ENCODE results near the gene AKR7A2.
"Not testable (repeated sequence)": the region's sequence is repeated elsewhere in the genome, so short reads cannot be mapped to it uniquely, and the experiment has no call there.

The AKR7A2 gene

GRCh38 chr1:19273106-19273843, 38.7 kb downstream of the AKR7A2 start:
- TF ChIP-seq CTCF (IDR thresholded peaks at IDR 0.05; ENCODE audit: low read depth, low read length, missing control alignments), result no peak
- no peak for DNase-seq (ENCODE audit: extremely low read depth, low read depth)
- H3K4me3 ChIP-seq (replicated peaks; ENCODE audit: low read depth, low read length), result no peak overlapping the region

DNA sequence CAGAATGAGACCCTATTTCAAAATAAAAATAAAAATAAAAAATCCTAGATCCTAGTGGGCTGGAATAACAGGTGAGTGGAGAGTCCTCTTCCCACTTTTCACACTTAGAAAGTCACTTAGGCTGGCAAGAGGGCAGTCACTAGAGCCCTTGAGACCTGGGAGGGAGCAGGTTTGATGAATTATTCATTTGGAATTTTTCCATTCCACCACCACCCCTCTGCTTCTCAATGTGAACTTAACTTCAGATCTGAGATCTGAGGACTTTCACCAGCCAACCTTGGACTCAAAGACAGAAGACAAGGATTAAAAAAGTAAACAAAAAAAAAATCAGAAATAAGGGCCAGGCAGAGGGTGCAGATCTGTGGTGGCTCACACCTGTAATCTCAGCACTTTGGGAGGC, 39.9 kb downstream of the AKR7A2 start:
- no peak for DNase-seq (ENCODE audit: extremely low read depth, low read depth)
- H3K4me3 ChIP-seq (replicated peaks; ENCODE audit: low read depth, low read length), result no peak overlapping the region
- TF ChIP-seq CTCF (IDR thresholded peaks at IDR 0.05; ENCODE audit: low read depth, low read length, missing control alignments), result no peak

GRCh38 chr1:19270343-19270730, 41.6 kb downstream of the AKR7A2 start:
- DNase-seq (ENCODE audit: extremely low read depth, low read depth); H3K4me3 ChIP-seq (replicated peaks; ENCODE audit: low read depth, low read length): not testable (repeated sequence)

GRCh38 chr1:19269427-19270342, 42.3 kb downstream of the AKR7A2 start:
- not testable (repeated sequence) for H3K4me3 ChIP-seq (replicated peaks; ENCODE audit: low read depth, low read length); DNase-seq (ENCODE audit: extremely low read depth, low read depth)
- peak; percentile 45 for TF ChIP-seq CTCF (IDR thresholded peaks at IDR 0.05; ENCODE audit: low read depth, low read length, missing control alignments)

DNA sequence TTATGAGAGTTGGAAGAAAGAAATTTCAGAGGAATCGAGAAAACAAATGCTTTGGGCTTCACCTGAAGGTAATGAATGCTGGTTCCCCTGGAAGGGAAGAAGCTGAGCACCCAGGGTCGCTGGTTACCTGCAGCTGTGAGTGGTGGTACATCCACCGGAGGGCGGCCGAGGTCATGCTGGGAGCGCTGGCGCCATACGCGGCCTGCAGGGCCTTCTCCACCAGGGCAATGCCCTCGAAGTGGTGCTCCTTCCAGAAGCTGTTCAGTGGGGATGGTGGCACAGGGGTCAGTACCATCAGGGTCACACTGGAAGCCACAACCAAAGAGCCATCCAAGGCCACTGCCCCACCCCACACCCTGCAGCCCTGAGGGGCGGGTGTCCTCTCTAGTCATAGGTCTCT, 43.5 kb downstream of the AKR7A2 start:
- H3K4me3 ChIP-seq (replicated peaks; ENCODE audit: low read depth, low read length), result no peak overlapping the region
- TF ChIP-seq CTCF (IDR thresholded peaks at IDR 0.05; ENCODE audit: low read depth, low read length, missing control alignments), result no peak
- DNase-seq (ENCODE audit: extremely low read depth, low read depth), result no peak

DNA sequence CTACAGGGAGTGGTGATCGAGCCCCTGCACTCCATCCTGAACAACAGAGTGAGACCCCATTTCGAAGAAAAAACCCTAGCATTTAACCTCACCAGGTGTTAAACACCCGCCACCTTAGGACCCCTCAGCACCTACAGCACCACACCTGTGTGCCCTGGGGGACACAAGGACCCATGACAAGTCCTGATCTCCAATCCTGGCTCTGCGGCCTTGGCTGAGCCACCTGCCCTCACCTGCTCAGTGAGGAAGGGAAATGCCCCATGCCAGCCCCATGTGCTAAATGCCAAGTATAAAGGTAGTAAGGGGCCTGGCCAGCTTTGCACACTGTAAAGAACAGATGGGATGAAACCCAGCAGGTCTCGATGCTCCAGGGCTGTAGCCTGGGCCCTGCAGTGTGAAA, 49.2 kb downstream of the AKR7A2 start:
- DNase-seq (ENCODE audit: extremely low read depth, low read depth), result no peak
- TF ChIP-seq CTCF (IDR thresholded peaks at IDR 0.05; ENCODE audit: low read depth, low read length, missing control alignments), result no peak
- H3K4me3 ChIP-seq (replicated peaks; ENCODE audit: low read depth, low read length), result no peak overlapping the region

DNA sequence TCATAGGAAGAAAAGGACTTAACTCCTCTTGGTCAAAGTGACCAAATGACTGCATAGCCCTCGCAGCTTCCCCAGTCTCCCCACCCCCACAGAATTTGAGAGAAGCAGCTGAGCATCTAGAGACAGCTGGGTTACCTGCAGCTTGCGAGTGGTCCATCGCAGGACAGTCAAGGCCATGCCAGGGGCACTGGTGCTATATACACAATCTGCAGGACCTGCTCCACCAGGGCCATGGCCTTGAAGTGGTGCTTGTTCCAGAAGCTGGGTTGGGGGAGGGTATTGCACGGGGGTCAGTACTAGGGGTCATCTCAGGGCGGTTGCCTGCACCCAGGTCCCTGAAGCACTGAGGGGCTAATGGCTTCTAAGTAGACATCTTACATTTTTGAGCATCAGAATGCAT, 49.9 kb downstream of the AKR7A2 start:
- no peak for TF ChIP-seq CTCF (IDR thresholded peaks at IDR 0.05; ENCODE audit: low read depth, low read length, missing control alignments)
- no peak overlapping the region for H3K4me3 ChIP-seq (replicated peaks; ENCODE audit: low read depth, low read length)
- DNase-seq (ENCODE audit: extremely low read depth, low read depth), result no peak

Measured in HFF-Myc (cell line).